Measurements from ENCODE around the gene DIP2C.

DNA sequence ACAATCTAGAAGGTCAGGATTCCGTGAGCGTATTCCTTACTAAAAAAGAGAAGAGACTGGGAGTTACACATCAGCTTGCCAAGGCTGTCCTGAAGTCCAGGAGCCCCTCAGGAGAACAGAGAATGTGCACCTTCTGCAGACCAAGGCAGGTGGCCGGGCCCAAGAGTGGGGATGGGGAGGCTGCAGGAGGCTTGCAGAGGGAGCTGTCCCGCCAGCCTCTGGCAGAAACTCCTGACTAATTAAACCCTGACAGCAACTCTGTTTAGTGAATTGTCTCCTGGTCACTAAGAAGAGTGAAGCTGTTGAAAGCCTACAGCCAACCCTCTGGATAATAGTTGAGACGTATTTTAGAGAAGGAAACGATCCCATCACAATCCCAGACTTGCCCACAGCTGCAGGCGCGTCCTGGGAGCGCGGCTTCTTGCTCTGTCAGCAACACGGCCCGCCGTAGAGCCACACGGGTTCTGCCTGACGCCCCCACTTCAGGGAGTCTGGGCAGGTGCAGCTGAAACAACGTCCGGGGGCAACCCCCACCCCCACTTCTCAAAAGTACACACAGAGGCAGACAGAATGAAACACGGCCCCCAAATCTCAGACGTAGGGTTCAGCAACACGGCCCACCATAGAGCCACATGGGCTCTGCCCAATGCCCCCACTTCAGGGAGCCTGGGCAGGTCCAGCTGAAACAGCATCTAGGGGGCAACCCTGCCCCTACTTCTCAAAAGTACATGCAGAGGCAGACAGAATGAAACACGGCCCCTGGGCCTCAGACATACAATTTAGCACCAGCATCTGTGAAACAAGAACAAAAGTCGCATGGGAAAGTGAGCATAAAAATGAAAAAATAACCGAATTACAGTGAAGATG lies 45.2 kb downstream of the DIP2C start:
- TF ChIP-seq, protein P1, sequence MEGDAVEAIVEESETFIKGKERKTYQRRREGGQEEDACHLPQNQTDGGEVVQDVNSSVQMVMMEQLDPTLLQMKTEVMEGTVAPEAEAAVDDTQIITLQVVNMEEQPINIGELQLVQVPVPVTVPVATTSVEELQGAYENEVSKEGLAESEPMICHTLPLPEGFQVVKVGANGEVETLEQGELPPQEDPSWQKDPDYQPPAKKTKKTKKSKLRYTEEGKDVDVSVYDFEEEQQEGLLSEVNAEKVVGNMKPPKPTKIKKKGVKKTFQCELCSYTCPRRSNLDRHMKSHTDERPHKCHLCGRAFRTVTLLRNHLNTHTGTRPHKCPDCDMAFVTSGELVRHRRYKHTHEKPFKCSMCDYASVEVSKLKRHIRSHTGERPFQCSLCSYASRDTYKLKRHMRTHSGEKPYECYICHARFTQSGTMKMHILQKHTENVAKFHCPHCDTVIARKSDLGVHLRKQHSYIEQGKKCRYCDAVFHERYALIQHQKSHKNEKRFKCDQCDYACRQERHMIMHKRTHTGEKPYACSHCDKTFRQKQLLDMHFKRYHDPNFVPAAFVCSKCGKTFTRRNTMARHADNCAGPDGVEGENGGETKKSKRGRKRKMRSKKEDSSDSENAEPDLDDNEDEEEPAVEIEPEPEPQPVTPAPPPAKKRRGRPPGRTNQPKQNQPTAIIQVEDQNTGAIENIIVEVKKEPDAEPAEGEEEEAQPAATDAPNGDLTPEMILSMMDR (conservative IDR thresholded peaks at IDR 0.05; ENCODE audit: low read length) = no peak
- no peak for TF ChIP-seq EZH2phosphoT487 (IDR thresholded peaks at IDR 0.05; ENCODE audit: borderline replicate concordance)

Measured in Loucy (cell line).